Uterus (tissue), 2 donors: Measurements from ENCODE around the gene ST3GAL6.

ENCODE experiments used
- CTCF ChIP-seq, 4 experiments: fragments of 200-600 bp in 2 of 4; fragments of 450-650 bp in 2 of 4; sonication (generic) in 2 of 4; IDR thresholded peaks; one replicate each; pipeline ENCODE4 v1.5.1; 2016 to 2019; ENCODE audit warnings: antibody characterized with exemption in 4 of 4, mild to moderate bottlenecking in 2 of 4, moderate library complexity in 1 of 4
- POLR2A ChIP-seq, 2 donors: fragments of 450-650 bp; IDR thresholded peaks; one replicate each; pipeline ENCODE4 v1.6.1; 2016; ENCODE audit warnings: antibody characterized with exemption in 2 of 2, mild to moderate bottlenecking in 1 of 2, moderate library complexity in 1 of 2

DNA sequence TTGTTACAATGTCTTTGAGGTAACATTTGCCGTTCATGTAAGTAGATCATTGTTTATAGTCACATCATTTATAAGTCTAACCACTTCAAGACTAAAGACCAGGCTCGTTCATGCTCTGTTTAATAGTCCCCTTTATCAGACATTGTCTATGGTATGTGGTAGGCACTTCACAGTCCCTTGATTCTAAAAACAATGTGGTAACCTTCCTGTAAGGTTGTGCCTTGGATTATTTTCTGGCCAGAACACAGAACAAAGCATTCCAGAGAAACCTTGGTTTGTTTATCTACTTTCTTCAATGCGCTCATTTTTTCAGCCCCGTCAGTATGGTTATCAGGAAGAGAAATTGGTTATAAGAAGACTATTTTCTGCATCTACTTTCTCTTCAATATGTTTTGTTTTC, 16.3 kb upstream of the ST3GAL6 start:
- TF ChIP-seq CTCF (IDR thresholded peaks at IDR 0.05) (no peak), POLR2A (IDR thresholded peaks at IDR 0.05) (no peak)
